SK-N-MC (cell line): ENCODE data around the gene MPI.

Source experiments
- DNase-seq: peaks from one replicate; pipeline ENCODE4 v3.0.0-alpha.2; 2011; ENCODE audit warnings: low read depth, low spot score
- H3K27ac ChIP-seq: fragments of 200-600 bp; sonication (generic); 2 replicates; pipeline ENCODE4 v1.5.1; 2016; ENCODE audit warnings: mixed run types
- H3K36me3 ChIP-seq: fragments of 200-600 bp; sonication (generic); 2 replicates; pipeline ENCODE4 v1.6.1; 2017; ENCODE audit warnings: antibody characterized with exemption, low read length, mixed read lengths; ENCODE audit not compliant: insufficient read depth
- H3K4me3 ChIP-seq: fragments of 200-600 bp; sonication (generic); 2 replicates; pipeline ENCODE4 v1.5.1; 2016
- H3K9ac ChIP-seq: fragments of 200-600 bp; sonication (generic); 2 replicates; pipeline ENCODE4 v1.8.0; 2017; ENCODE audit warnings: mixed run types, mixed read lengths; ENCODE audit not compliant: insufficient read length
- H3K9me3 ChIP-seq: fragments of 200-600 bp; sonication (generic); 2 replicates; pipeline ENCODE4 v1.6.1; 2017; ENCODE audit warnings: low read depth, mild to moderate bottlenecking, antibody characterized with exemption, low read length, moderate library complexity, mixed read lengths
- EZH2 ChIP-seq: fragments of 200-600 bp; sonication (generic); IDR thresholded peaks from one replicate; pipeline ENCODE4 v1.6.1; 2017; ENCODE audit warnings: antibody characterized with exemption
- FOXP2 ChIP-seq: optimal IDR thresholded peaks from 2 replicates; pipeline ENCODE3; 2011; ENCODE audit warnings: mild to moderate bottlenecking, moderate library complexity; ENCODE audit not compliant: insufficient read depth; ENCODE audit errors: extremely low read length, control extremely low read depth
- POLR2AphosphoS5 ChIP-seq: IDR thresholded peaks from 2 replicates; pipeline ENCODE4 v1.6.1; 2012; ENCODE audit warnings: mild to moderate bottlenecking, low read depth, low read length, borderline replicate concordance

Gene MPI

GRCh38 chr15:74868059-74868458 is 21.8 kb upstream of the MPI start:
- DNase-seq, result no peak
- Histone ChIP-seq H3K27ac (peak overlapping the region; percentile 96), H3K4me3 (no peak overlapping the region), H3K9ac (no peak overlapping the region), H3K36me3 (peaks cover 25% of the 10 kb centered on the region), H3K9me3 (no peaks in the 10 kb centered on the region)
- TF ChIP-seq FOXP2 (no peak), EZH2 (no peak), POLR2AphosphoS5 (no peak; the same call in 1 of the 2 replicates)

- no peaks in the 10 kb centered on the region for H3K9me3 ChIP-seq
- peaks cover 25% of the 10 kb centered on the region for H3K36me3 ChIP-seq
- peak overlapping the region; percentile 64 for H3K4me3 ChIP-seq
- H3K9ac ChIP-seq, result peak overlapping the region; percentile 8
- peak overlapping the region; percentile 96 for H3K27ac ChIP-seq
- DNase-seq, result no peak
- TF ChIP-seq FOXP2, result no peak
- no peak for TF ChIP-seq EZH2
- TF ChIP-seq POLR2AphosphoS5, result no peak
Observed at GRCh38 chr15:74869372-74869725, 20.5 kb upstream of the MPI start.

DNA sequence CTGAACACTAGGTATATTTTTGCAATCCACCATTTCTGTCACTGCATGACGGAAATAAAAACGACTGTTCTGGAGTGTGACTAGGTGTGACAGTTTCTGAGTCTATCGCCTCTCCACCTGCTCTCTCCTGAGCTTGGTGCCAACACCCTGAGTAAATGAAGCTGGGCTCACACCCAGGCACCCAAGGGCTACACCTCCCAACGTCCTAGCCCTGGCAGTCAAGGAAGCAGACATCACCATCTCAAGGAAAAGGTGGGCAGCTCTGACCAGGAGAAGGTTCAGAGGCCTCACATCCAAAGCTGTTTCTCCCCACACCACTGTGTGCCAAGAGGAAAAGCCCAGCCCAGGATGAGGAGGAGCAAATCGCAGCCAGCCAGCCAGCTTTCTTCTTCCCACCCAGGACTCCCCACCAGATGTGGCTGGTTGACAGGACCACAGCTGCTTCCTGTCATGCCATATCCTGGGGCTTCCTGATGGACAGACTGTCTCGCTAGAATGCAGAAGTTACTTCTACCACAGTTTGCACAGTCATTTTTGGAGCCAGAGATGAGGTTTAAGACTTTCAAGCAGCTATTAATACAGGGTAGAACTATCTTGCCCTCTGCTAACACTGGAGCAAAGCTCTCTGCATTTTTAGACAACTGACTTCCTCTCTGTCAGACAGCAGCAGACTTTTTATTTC is 20.0 kb upstream of the MPI start:
- peak overlapping the region; percentile 96 for H3K27ac ChIP-seq
- H3K9me3 ChIP-seq, result no peaks in the 10 kb centered on the region
- DNase-seq, result no peak
- peaks cover 25% of the 10 kb centered on the region for H3K36me3 ChIP-seq
- peak overlapping the region; percentile 61 for H3K9ac ChIP-seq
- H3K4me3 ChIP-seq, result peak overlapping the region; percentile 64
- TF ChIP-seq EZH2, result no peak
- no peak for TF ChIP-seq POLR2AphosphoS5
- TF ChIP-seq FOXP2, result no peak

GRCh38 chr15:74870436-74871215 is 19.2 kb upstream of the MPI start:
- peak overlapping the region; percentile 64 for H3K4me3 ChIP-seq
- H3K27ac ChIP-seq, result peak overlapping the region; percentile 96
- H3K9ac ChIP-seq, result peak overlapping the region; percentile 61
- no peak for DNase-seq
- TF ChIP-seq FOXP2, result no peak
- TF ChIP-seq EZH2, result no peak
- 0 out of 2 replicates have a peak, but pooled peaks have one; percentile 27 for TF ChIP-seq POLR2AphosphoS5
- H3K36me3 ChIP-seq, result peaks cover 25% of the 10 kb centered on the region
- H3K9me3 ChIP-seq, result no peaks in the 10 kb centered on the region

GRCh38 chr15:74872702-74873035 is 17.2 kb upstream of the MPI start:
- Histone ChIP-seq H3K27ac (peak overlapping the region; percentile 92), H3K9me3 (no peaks in the 10 kb centered on the region), H3K36me3 (peaks cover 18% of the 10 kb centered on the region), H3K9ac (peak overlapping the region; percentile 93), H3K4me3 (peak overlapping the region; percentile 95)
- TF ChIP-seq EZH2 (no peak), POLR2AphosphoS5 (no peak), FOXP2 (no peak)
- no peak for DNase-seq

DNA sequence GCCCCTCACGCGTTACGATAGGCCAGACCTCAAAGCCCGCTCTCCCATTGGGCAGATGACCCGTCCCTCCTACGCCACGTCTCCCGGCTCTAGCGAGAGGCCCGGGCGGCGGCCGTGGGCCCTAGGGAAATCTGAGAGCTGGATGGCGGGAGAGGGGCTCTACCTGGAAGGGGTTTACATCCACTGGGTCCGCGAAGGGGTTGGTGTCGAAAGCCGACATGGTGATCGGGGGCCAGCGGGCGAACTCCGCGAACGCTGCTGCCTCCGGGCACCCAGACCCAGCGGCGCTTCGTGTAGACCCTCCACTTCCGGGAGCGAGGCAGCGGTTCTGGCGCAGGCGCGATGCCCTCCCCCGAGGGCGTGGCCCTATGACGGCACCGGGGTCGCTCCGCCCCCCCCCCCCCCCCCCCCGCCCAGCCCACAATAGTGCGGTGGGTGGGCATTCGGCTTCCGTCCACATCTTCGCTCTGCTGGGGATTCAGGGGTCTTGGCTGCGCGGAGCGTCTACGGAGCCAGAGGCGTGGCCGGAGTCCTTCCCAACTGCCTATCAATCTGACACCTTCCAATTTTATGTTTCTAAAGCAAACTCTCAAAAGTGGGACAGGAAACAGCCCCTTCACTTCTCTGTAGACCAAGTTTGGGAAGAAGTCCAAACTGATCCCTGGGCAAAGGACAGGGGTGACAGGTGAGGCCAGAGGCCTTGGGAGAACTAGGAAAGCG is 16.6 kb upstream of the MPI start, which contains the start of gene SCAMP2:
Gene SCAMP2, minus strand, starts transcription at position 330 of the 720 bp plus-strand sequence. Its CDS starts 110 bp downstream, at position 220.
- peaks cover 13% of the 10 kb centered on the region for H3K36me3 ChIP-seq
- no peak for DNase-seq
- peak within 1 kb of the TSS; percentile 95 for H3K4me3 ChIP-seq
- peak; percentile 89 for TF ChIP-seq POLR2AphosphoS5
- no peak for TF ChIP-seq FOXP2
- peak within 1 kb of the TSS; percentile 92 for H3K27ac ChIP-seq
- H3K9me3 ChIP-seq, result no peaks in the 10 kb centered on the region
- peak within 1 kb of the TSS; percentile 93 for H3K9ac ChIP-seq

DNA sequence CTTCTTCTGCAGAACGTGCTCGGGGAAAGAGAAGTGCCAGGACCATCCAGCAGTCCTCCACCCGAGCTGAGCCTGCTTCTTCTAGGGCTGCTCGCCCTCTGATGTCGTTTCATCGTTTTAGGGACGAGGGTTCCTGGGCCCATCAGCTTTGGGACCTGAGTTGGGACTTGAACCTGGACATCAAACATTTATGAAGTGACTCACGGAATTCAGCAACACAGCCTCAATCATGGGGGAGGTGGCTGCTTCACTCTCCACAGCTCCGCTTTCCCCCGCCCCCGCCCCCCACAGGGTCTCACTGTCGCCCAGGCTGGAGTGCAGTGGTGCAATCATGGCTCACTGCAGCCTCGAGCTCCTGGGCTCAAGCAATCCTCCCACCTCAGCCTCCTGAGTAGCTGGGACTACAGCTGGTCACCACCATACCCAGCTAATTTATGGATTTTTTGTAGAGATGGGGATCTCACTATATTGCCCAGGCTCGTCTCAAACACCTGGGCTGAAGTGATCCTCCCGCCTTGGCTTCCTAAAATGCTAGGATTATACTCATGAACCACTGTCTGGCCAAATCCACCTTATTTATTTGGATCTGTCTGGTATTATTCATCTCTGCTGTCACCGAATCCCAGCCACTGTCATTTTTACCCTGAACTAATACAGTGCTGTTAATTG is 16.0 kb upstream of the MPI start:
- Histone ChIP-seq H3K27ac (no peak overlapping the region), H3K9me3 (no peaks in the 10 kb centered on the region), H3K4me3 (peak overlapping the region; percentile 95), H3K36me3 (peaks cover 6% of the 10 kb centered on the region; the same call in 1 of the 2 replicates), H3K9ac (peak overlapping the region; percentile 39)
- no peak for DNase-seq
- no peak for TF ChIP-seq FOXP2
- no peak for TF ChIP-seq EZH2
- TF ChIP-seq POLR2AphosphoS5, result no peak
